ENCODE results near the gene MAEA.

Gene MAEA

DNA sequence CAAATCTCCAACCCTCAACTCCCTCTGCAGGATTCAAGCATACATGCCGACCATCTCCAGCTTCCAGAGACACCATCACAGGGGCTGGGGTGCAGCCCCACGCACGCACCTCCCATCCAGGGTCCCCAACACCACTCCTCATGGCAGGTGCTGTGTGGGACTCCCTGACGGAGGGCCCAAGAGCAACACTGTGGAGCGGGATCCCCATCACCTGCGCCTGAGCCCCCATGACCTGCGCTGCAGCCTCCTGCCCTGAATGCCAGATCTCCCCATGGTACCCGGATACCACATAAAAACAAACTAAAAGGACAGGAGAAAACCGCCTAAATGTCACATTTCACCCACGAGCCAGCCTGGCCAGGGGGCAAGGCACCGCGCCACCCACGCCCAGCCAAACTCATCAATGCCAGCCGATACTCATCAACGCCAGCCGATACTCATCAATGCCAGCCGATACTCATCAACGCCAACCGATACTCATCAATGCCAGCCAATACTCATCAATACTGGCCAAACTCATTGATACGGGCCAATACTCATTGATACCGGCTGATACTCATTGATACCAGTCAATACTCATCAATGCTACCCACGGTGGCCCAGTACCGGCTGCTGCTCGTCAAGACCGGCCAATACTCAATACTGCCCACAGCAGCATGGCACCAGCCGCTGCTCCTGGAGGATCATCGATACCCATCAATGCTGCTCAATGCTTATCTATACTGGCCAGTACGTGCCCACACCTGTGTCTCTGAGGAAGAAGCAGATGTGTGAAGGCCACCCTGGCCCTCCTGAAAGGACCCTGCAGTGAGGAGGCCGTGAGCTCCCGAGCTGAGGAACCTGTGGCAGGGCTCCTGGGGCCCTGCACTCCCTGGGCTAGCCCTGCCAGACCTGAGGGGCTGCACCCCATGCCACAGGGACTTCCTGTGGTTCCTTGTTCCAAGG lies 46.9 kb upstream of the MAEA start:
- TF ChIP-seq, protein P1, sequence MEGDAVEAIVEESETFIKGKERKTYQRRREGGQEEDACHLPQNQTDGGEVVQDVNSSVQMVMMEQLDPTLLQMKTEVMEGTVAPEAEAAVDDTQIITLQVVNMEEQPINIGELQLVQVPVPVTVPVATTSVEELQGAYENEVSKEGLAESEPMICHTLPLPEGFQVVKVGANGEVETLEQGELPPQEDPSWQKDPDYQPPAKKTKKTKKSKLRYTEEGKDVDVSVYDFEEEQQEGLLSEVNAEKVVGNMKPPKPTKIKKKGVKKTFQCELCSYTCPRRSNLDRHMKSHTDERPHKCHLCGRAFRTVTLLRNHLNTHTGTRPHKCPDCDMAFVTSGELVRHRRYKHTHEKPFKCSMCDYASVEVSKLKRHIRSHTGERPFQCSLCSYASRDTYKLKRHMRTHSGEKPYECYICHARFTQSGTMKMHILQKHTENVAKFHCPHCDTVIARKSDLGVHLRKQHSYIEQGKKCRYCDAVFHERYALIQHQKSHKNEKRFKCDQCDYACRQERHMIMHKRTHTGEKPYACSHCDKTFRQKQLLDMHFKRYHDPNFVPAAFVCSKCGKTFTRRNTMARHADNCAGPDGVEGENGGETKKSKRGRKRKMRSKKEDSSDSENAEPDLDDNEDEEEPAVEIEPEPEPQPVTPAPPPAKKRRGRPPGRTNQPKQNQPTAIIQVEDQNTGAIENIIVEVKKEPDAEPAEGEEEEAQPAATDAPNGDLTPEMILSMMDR (IDR thresholded peaks at IDR 0.05; ENCODE audit: unreplicated experiment in 3 of 3), result no peak
- H3K36me3 Mint-ChIP-seq (ENCODE audit: low read depth), result peaks cover 17% of the 10 kb centered on the region
- no peaks in the 10 kb centered on the region for H3K27me3 Mint-ChIP-seq (ENCODE audit: low read depth)
- peaks cover 30% of the 10 kb centered on the region for H3K4me1 Mint-ChIP-seq
- H3K9me3 Mint-ChIP-seq, result no peaks in the 10 kb centered on the region
- H3K4me3 Mint-ChIP-seq, result no peak overlapping the region
- peak overlapping the region in 1 of 3 experiments; percentile 32 for H3K27ac Mint-ChIP-seq

DNA sequence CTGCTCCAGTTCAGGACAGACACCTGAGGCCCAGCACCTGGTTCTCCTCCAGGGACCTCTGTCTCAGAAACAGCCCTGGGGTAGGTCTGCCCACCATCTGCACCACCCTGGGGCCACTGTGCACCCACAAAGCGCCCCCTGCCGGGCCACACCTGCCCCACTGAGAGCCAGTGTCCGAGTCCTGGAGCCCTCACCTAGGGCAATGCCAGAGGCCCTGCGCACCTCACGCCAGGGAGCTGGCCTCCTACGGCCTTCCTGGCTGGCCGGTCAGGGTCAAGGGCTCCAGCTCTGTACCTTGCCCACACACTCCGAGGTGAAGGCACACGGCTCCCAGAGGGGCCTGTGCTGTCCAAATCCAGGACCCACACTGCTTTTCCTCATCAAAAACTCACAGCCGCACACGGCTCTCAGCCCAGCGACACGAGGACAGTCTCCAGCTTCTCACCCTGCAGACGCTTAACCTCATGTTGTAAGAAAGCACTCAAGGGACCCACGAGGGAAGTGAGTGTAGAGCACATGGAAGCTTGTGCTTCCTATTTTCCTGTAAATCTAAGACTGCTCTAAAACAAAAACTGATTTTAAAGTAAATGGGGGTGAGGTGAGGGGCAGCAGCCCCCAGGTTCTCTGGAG lies 46.1 kb upstream of the MAEA start:
- Mint-ChIP-seq H3K4me3 (peak overlapping the region in 2 of 3 experiments; percentile 30 to 59), H3K9me3 (no peaks in the 10 kb centered on the region), H3K27me3 (ENCODE audit: low read depth) (no peaks in the 10 kb centered on the region), H3K36me3 (ENCODE audit: low read depth) (peaks cover 17% of the 10 kb centered on the region), H3K4me1 (peaks cover 30% of the 10 kb centered on the region), H3K27ac (no peak overlapping the region)
- TF ChIP-seq, protein P1 (IDR thresholded peaks at IDR 0.05; ENCODE audit: unreplicated experiment in 3 of 3), result no peak

DNA sequence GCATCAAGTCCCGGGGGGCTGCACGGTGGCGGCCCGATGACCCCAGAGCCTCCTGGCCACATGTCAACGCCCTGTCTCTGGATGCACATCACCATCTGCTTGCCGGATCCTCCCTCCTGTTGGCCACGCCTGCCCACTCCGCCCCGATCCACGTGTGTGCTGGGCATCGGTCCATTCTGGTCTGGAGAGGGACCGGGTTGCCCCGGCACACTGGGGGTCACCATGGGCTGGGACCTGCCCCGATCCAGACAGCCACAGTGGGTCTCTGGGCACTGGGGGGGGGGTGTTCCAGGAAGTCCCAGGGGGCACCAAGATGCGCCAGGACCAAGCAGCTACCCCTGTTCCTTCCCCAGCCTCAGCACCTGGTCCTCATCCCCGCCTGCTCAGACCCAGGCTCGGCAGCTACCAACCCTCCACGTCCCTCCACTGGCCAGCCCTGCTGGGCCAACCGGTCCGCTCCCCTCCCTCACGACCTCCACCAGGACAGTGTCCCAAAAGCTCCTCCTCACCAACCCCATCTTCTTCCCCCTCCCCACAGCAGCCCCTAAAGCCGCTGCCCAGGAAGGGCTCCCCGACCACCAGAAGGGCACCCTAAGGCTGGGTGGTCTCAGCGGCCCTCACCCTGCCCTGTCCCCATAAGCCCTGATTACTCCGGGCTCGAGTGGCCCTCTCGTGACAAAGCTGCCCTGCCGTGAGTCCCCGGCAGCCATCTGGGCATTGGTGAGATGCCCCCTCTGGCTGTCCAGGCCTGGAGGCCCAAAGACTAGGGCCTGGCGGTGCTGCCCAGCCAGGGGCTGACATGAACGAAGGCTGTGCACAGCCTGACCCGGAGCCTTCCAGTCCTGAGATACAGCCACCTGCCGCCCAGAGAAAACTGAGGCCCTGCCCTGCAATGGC lies 45.4 kb upstream of the MAEA start:
- Mint-ChIP-seq H3K27ac (peak overlapping the region; percentile 50 to 70 (median 54)), H3K4me3 (peak overlapping the region; percentile 68 to 71 (median 68)), H3K27me3 (ENCODE audit: low read depth) (no peaks in the 10 kb centered on the region), H3K36me3 (ENCODE audit: low read depth) (peaks cover 13% of the 10 kb centered on the region), H3K9me3 (no peaks in the 10 kb centered on the region), H3K4me1 (peaks cover 30% of the 10 kb centered on the region)
- TF ChIP-seq, protein P1 (IDR thresholded peaks at IDR 0.05; ENCODE audit: unreplicated experiment in 3 of 3), result no peak

DNA sequence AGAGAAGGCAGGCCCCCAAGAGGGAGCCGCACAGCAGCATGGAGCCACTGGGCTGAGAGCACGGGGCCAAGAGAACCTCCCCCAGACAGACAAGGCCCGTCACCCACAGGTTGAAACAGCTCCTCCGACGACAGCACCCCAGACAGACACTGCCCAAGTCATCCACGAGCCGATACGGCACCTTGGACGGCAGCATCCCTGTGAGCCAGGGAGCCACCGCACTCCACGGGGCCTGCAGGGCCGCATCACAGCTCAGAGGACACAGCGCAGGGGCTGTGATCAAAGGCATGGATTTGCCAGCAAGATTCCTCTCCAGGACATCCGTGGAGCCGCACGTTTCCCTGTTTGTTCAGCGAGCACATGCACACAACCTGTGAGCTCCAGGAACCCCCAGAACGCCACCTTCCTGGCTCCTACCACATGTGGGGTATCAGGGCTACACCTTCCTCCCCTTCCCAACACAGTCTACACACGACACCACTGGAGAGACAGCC lies 44.7 kb upstream of the MAEA start:
- TF ChIP-seq, protein P1 (IDR thresholded peaks at IDR 0.05; ENCODE audit: unreplicated experiment in 3 of 3), result no peak
- Mint-ChIP-seq H3K4me1 (peaks cover 30% of the 10 kb centered on the region), H3K27ac (peak overlapping the region; percentile 50 to 70 (median 54)), H3K36me3 (ENCODE audit: low read depth) (peaks cover 11% of the 10 kb centered on the region), H3K27me3 (ENCODE audit: low read depth) (no peaks in the 10 kb centered on the region), H3K9me3 (no peaks in the 10 kb centered on the region), H3K4me3 (peak overlapping the region; percentile 68 to 71 (median 68))

DNA sequence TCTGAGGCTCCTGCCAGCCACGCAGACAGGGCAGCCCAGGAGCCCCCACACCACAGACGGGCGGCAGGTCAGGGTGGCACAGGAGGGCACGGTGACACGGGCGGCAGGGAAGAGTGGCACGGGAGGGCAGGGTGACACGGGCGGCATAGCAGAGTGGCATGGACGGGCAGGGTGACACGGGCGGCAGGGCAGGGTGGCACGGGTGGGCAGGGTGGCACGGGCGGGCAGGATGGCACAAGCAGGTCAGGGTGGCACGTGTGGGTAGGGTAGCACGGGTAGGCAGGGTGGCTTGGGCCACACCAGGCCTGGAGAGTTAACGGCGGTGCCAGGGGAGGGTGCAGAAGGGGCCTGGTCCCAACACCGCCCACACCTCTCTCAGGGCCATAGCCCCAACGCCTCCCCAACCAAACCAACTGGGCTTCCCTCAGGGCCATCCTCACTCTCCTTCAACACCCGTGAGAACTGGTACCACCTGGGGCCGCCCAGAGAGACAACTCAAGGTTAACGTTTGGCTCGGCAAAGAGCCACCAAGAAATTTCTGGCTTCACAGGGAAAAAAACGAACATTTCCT lies 44.1 kb upstream of the MAEA start:
- peaks cover 1% of the 10 kb centered on the region for H3K9me3 Mint-ChIP-seq
- H3K4me1 Mint-ChIP-seq, result peaks cover 30% of the 10 kb centered on the region
- H3K27me3 Mint-ChIP-seq (ENCODE audit: low read depth), result peaks cover under 1% of the 10 kb centered on the region
- H3K4me3 Mint-ChIP-seq, result peak overlapping the region; percentile 91 to 95 (median 94)
- H3K36me3 Mint-ChIP-seq (ENCODE audit: low read depth), result peaks cover 16% of the 10 kb centered on the region
- peak overlapping the region; percentile 91 to 99 (median 97) for H3K27ac Mint-ChIP-seq
- TF ChIP-seq, protein P1 (IDR thresholded peaks at IDR 0.05; ENCODE audit: unreplicated experiment in 3 of 3), result no peak
